GM18505 (cell line): ENCODE measurements around the gene PEX5L.

ENCODE experiments used
- ATAC-seq: cut with Tn5 transposase; IDR thresholded peaks from one replicate; pipeline ENCODE4 v1.9.1; 2021; ENCODE audit not compliant: unreplicated experiment
- POLR2A ChIP-seq: IDR thresholded peaks from 4 replicates; pipeline ENCODE4 v1.6.1; 2011; ENCODE audit warnings: borderline replicate concordance; ENCODE audit not compliant: insufficient read depth, insufficient read length; ENCODE audit errors: extremely low read depth

The PEX5L gene

DNA sequence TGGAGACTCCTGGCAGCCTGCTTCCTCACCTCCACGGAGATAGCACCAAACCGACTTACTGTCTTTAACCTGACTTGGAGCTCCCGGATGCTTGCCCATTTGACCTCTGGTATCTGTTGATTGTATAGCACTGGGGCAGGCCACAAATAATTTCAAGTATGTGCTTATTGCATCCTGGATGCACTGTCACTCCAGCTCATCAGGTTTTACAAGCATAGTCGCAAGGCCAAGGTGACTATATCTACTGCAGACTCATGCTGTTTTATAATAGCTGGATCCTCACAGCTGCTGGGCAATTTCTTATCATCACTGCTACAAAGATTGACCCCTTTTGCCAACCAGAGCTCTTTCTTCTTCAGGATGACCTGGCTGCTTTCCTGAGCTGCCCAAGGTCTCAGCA, 45.6 kb downstream of the PEX5L start:
- TF ChIP-seq POLR2A: no peak
- no peak for ATAC-seq

DNA sequence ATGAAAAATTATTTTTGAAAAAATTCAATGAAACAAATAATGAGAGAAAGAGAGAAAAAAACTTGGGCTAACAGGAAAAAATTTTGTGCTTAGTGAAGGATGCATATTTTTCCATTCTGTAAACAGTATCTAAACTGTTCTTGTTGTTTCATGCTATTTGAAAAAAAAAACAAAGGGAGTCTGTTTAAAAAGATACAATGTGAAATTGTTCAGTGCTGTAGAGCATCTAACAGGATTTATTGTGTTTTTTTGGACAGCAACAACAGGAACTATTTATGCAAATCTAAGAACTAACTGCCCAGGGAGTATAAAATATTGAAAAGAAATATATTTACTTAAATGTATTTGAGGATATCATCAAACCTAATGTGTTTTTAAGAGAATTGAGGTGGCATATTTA, 55.1 kb downstream of the PEX5L start:
- no peak for ATAC-seq
- no peak for TF ChIP-seq POLR2A

DNA sequence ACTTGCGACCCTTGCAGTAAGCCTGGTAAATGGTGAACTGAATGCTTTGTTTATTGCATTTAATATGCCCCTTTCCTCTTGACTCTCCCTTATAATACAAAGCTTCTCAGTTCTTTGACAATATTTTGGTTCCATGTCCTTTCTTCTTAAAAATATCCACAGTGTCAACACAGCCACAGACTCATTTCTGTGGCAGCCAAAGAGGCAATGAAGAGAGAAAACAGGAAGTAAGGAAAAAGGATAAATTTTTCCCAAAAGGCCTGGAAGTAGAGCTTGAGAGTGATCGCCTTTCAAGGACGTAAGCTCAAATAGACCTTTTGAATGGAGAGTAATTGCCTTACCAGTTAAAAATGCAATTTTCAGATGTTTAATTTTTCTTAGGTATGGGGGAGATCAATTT, 59.4 kb downstream of the PEX5L start:
- no peak for TF ChIP-seq POLR2A
- ATAC-seq: no peak

DNA sequence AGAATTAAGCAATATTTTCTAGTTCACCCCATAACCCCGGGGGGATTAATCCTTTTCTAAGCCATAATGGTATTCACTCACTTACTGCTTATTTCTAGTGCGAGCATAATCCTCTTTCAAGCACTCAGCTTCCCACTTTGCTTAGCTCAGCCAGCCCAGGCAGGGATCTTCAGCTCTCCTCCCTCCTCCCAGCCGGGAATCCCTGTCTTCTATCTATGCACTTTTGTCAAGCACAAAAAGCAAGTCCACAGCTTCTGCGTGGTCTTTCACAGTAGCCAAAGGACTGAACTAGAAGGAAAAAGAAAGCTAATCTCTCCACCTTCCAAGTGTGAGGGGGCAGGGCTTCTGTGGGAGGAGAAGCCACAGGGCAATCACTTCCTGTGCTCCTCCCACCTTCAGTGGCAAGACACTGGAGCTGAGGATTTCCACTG, 62.8 kb downstream of the PEX5L start:
- ATAC-seq: no peak
- no peak for TF ChIP-seq POLR2A

DNA sequence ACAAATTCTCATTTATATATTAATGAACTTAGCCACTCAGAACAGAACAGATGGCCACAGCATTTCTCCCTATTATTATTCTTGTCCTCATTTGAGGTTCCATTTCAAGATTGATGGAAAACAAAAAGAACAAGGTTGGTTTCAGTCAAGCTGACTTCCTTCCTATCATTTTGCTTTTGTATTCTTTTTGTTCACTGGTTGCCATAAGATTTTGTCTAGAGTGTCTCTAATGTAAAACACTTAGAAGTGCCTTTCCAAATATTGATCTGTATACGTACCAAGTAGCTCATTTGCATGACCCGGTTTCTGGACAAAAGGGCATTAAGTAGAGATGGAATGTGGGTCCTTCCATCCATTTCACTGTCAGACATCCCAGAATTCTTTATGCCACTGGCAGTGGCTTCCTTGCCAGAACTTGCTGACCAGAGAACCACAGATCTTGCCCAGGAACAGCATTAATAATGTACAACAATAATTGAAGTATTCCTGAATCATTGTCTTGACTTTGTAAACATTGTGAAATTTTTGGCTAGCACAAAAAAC, 63.8 kb downstream of the PEX5L start:
- no peak for TF ChIP-seq POLR2A
- ATAC-seq: no peak

DNA sequence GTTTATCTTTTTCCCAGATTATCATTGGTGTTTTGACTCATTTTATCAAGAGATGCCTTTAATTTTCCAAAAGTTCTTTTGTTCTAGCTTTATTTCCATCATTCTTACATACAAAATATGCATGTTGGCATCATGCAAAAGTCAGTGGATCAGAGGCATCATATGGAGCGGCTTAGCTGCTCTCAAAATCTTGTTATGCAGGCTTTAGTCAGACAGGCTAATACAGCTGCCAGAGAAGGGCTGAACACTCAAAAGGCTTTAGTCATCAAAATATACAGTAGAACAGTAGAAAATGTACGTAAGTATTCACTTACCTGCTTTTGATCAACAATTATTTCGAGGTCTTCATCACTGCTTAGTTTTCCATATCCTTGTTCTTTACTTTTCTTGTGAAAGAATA, 65.5 kb downstream of the PEX5L start:
- ATAC-seq: no peak
- TF ChIP-seq POLR2A: no peak

DNA sequence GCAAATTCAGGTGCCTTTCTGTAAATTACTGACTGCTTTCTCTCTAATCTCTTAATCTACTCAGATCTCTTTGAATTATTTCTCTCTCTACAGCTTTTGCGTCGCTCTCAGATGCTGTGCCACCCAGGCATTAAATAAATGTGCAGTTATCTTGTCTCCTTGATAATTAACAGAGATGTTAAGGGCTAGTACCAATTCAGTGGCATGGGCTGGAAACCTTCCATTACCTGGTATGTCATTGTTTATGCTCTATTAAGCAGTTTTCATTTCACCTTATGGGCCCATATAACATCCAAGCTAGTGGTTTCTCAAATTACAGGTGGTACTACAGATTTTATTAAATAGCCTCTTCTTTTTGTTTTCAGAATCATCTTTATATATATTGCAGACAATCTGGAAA, 66.0 kb downstream of the PEX5L start:
- no peak for ATAC-seq
- no peak for TF ChIP-seq POLR2A

DNA sequence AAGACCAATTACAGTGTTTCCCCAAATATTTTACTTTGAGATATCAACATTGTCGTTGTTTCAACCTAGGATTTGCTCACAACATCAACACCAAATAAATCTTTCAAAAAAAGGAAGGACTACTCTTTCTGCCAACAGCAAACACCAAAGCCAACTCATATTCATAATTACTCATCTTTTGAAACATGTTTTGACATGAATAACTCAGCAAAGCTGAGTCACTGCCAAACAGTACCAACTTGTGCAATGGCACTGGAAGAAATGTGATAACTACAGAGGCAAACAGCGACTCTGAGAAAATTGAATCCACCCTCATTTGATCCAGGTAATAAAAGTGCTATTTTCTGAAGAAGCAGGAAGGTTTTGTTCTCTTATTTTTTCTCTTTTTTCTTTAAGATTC, 67.2 kb downstream of the PEX5L start:
- TF ChIP-seq POLR2A: no peak
- ATAC-seq: no peak

DNA sequence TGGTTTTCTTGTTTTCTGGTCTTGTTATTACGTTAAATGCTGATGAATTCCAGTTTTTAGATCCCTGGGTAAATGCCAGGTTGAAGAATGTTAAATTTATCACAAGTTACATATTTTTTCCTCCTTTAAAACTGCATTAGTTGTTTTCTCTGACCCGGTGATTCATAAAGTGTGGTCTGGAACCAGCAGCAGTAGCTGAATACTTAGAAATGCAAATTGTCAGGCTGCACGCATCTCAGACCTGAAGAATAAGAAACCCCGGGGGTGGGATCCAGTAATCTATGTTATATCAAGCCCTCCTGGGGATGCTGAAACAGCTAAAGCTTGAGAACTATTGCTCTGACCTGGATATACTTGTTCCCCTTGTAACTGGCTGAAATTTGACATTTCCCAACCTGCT, 69.1 kb downstream of the PEX5L start:
- TF ChIP-seq POLR2A: no peak
- ATAC-seq: peak; percentile 82

DNA sequence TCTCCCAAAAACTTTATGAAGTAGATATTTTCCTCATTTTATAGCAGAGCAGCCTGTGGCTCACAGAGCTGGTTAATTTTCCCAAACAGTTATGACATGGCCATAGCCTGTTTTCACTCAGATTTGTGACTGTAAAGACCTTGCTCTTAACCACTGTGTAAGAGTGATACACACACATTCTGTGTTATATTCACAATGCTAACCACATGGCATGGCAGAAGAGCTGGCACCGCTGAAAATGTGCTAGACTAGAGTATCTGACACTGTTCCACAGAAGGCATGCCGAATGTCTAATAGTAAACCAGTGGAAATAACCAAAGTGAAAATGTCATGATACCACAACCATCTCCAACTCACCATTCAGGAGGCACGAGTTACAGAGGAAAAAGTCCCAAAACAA, 71.8 kb downstream of the PEX5L start:
- TF ChIP-seq POLR2A: no peak

DNA sequence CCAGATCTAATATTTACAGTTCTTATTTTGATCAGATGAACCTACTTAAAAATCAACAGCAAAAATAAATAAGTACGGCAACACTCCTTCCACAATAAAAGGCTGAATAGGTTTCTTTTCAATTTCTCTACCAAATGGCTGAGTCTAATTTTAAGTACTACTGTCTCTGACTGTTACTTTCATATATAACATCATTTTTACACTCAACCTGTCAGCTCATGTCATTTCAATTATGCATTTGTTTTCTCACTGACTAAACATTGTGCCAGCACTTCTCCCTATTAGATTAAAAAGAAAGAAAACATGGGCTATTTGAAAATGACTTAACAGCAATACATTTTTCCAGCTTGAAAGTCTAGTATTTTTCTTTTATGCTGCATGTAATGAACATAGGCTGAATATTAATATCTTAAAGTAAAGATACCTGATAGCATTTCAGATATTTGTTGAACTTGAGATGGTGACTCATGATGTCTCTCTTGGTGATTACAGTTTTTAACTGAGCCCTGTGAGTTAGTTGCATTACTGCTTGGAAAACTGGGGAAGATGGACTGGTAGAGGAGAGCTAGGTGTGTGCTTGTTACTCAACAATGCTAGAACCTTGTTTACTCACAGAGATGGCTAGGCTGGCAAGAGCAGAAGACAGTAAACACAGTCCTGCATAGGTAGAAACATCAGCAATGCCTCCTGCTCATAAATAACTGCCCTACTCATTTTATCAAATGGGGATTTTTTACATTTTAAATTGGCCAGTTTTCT, 73.9 kb downstream of the PEX5L start:
- TF ChIP-seq POLR2A: no peak
- ATAC-seq: no peak

More for the DNA sequence above, 71.8 kb downstream of the PEX5L start:
- ATAC-seq: no peak

DNA sequence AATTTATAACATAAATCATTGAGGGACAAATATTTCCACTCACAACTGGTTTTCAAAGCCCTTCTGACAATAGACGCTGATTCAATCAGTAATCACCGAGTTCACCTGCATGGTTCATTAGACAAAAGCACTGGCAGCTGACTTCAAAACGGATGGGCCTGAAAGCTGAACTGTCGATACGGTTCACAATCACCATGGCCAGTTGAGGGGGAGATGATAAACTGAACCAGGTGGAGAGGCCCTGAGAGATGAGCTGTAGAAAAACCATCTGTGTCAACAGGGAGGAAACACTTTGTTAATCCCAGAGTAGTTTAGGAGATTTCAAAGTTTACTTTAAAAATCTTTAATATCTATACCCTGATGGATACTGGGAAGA, 75.0 kb downstream of the PEX5L start:
- no peak for TF ChIP-seq POLR2A
- peak; percentile 87 for ATAC-seq

DNA sequence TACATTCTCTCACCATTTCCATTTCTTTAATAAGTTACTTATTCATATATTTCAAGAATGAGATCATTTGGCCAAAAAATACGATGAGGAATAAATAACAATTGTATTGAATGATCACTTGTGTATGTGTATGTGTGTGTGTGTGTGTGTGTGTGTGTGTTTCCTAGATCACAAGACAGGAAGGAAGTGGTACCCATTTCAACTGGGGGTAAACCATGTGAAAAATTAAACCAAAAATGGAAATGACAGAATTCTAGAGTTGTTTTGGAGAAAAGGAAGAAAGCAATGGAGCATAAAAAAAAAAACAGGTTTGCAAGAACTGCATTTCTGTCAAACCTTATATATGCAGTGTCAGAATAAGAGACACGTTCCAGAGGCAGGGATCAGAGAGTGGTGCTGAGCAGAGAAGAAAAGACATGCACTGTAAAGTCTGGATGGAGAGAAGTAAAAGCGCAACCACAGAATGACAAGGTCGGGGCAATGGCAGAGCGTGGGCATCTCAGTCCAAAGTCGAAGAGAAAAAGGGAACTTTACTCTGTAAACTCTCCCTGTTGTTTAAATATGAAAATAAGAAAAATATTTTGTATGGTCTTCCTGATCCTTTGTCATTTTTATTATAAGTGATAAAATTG, 75.5 kb downstream of the PEX5L start:
- ATAC-seq: peak; percentile 32
- TF ChIP-seq POLR2A: no peak

DNA sequence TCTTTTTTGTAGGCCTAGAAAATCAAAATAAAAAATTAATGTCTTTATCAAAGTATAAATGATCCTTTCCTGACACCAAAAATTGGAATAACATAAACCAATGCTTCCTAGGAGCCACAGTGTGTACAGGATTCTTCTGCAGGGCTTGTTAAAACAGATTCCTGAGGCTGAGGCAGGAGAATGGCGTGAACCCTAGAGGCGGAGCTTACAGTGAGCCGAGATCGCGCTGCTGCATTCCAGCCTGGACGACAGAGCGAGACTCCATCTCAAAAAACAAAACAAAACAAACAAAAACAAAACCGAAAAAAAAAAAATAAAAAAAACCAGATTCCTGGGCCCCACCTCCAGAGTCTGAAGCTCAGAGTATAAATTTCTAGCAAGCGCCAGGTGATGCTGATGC, 78.0 kb downstream of the PEX5L start:
- TF ChIP-seq POLR2A: no peak
- no peak for ATAC-seq
